K562 (cell line): ENCODE measurements around the gene PLXNB2. TPM values are rescaled to one million over a fixed set of nuclear protein-coding genes. Genes with fewer than 3 reads are reported as not detected.

Source experiments
- ATAC-seq: fragments of 200-7000 bp; cut with Tn5 transposase; 3 replicates; pipeline ENCODE4 v1.9.1; 2020; ENCODE audit warnings: moderate library complexity
- BruUV-seq: library from RNA; stranded (reverse); fragments of 400-500 nt; replicated peaks from 2 replicates; lab custom pipeline; 2021; lab: Mats Ljungman, UMichigan
- CTCF ChIA-PET: fragments of 300-600 bp; formaldehyde crosslinking; extraction: SDS; loops from one replicate; lab custom pipeline; 2021; ENCODE audit warnings: low intra/inter-chr PET ratio; lab: Yijun Ruan, JAX
- POLR2A ChIA-PET: fragments of 300-600, 350-650 bp; sonication (Branson Sonifier 250); formaldehyde crosslinking; extraction: SDS; loops from one replicate; lab custom pipeline; 2021; ENCODE audit warnings: antibody characterized with exemption, inconsistent platforms; lab: Yijun Ruan, JAX
- DNase-seq, 4 experiments: peaks; one replicate each; pipeline versions ENCODE4 v3.0.0 to v3.0.0-alpha.2; 2011 to 2018; ENCODE audit warnings: low spot score in 3 of 4, mixed read lengths in 3 of 4; ENCODE audit errors: extremely low read depth in 1 of 4
- FAIRE-seq: peaks from 2 replicates; lab custom pipeline; 2011; peaks lifted over from hg19 to GRCh38; lab: Jason Lieb, UNC
- H2AFZ ChIP-seq: 2 replicates; pipeline ENCODE4 v1.6.0; 2011; ENCODE audit warnings: low read depth, low read length, control low read depth, inconsistent platforms
- H3K27ac ChIP-seq: fragments of 200-600 bp; 3 replicates; pipeline ENCODE4 v1.8.0; 2011; ENCODE audit warnings: low read depth, mild to moderate bottlenecking, control low read depth, inconsistent platforms, low read length, moderate library complexity, mixed read lengths; ENCODE audit errors: extremely low read depth
- H3K27me3 ChIP-seq, 2 experiments: fragments of 300-600 bp in 1 of 2; 2 replicates in 1 of 2; 3 replicates in 1 of 2; pipeline versions ENCODE4 v1.6.0 to v1.8.0; 2011; ENCODE audit warnings: inconsistent platforms in 2 of 2, low read length in 2 of 2, mild to moderate bottlenecking in 1 of 2, mixed read lengths in 1 of 2, moderate library complexity in 1 of 2; ENCODE audit not compliant: control insufficient read depth in 2 of 2, insufficient read depth in 2 of 2
- H3K36me3 ChIP-seq: fragments of 300-600 bp; 3 replicates; pipeline ENCODE4 v1.8.0; 2011; ENCODE audit warnings: mild to moderate bottlenecking, low read length, inconsistent platforms; ENCODE audit not compliant: control insufficient read depth, insufficient read depth
- H3K4me1 ChIP-seq, 2 experiments: fragments of 200-600 bp in 1 of 2; replicated peaks in 1 of 2; 2 replicates in 1 of 2; 3 replicates in 1 of 2; pipeline versions ENCODE4 v1.5.1 to v1.8.0; 2011; ENCODE audit warnings: inconsistent platforms in 2 of 2, low read length in 2 of 2, mild to moderate bottlenecking in 1 of 2, mixed read lengths in 1 of 2, moderate library complexity in 1 of 2; ENCODE audit not compliant: control insufficient read depth in 2 of 2, insufficient read depth in 2 of 2
- H3K4me2 ChIP-seq: 2 replicates; pipeline ENCODE4 v1.6.1; 2011; ENCODE audit warnings: low read length, control low read depth, inconsistent platforms, mixed read lengths; ENCODE audit not compliant: insufficient read depth
- H3K4me3 ChIP-seq: fragments of 200-600 bp; sonication (generic), shearing (Covaris generic); 2 replicates; pipeline ENCODE4 v1.5.1; 2016; ENCODE audit warnings: control low read depth, inconsistent platforms
- H3K79me2 ChIP-seq: fragments of 200-600 bp; 3 replicates; pipeline ENCODE4 v1.8.0; 2011; ENCODE audit warnings: low read length, inconsistent platforms; ENCODE audit not compliant: control insufficient read depth, insufficient read depth
- H3K9ac ChIP-seq, 2 experiments: 2 replicates each; pipeline versions ENCODE4 v1.6.0 to v1.6.1; 2011; ENCODE audit warnings: low read depth in 2 of 2, low read length in 2 of 2, control low read depth in 1 of 2, inconsistent platforms in 1 of 2, mild to moderate bottlenecking in 1 of 2, mixed read lengths in 1 of 2; ENCODE audit not compliant: insufficient read depth in 1 of 2
- H3K9me1 ChIP-seq: one replicate; pipeline ENCODE4 v1.6.0; 2011; ENCODE audit warnings: inconsistent platforms, mild to moderate bottlenecking, low read length, moderate library complexity; ENCODE audit not compliant: control insufficient read depth, insufficient read depth
- H3K9me3 ChIP-seq: replicated peaks from 2 replicates; pipeline ENCODE4 v1.5.1; 2011; ENCODE audit warnings: low read depth, low read length, inconsistent platforms; ENCODE audit not compliant: control insufficient read depth, insufficient read depth
- H4K20me1 ChIP-seq: replicated peaks from 2 replicates; pipeline ENCODE4 v1.6.1; 2011; ENCODE audit warnings: low read length, inconsistent platforms, mixed read lengths; ENCODE audit not compliant: control insufficient read depth, insufficient read depth
- ATF1 ChIP-seq, 2 experiments: fragments of 450-650 bp in 1 of 2; IDR thresholded peaks; 2 replicates each; pipeline ENCODE4 v1.6.1; 2016; ENCODE audit warnings: missing compliant biosample characterization in 1 of 2, missing genetic modification characterization in 1 of 2
- CREBBP ChIP-seq: IDR thresholded peaks from one replicate; pipeline ENCODE4 v1.6.1; 2012; ENCODE audit warnings: low read depth, mild to moderate bottlenecking, control low read depth, inconsistent platforms, low read length
- EGR1 ChIP-seq: fragments of 450-650 bp; conservative IDR thresholded peaks from 2 replicates; pipeline ENCODE4 v1.6.1; 2017; ENCODE audit warnings: mild to moderate bottlenecking
- GATA2 ChIP-seq: sonication (generic); formaldehyde crosslinking; IDR thresholded peaks from 2 replicates; pipeline ENCODE4 v1.4.0; 2020; ENCODE audit warnings: mild to moderate bottlenecking, missing genetic modification reagents
- GATAD2A ChIP-seq: fragments of 450-650 bp; IDR thresholded peaks from 2 replicates; pipeline ENCODE4 v1.6.1; 2017
- HMG20A ChIP-seq: fragments of 450-650 bp; formaldehyde crosslinking; conservative IDR thresholded peaks from 2 replicates; pipeline ENCODE4 v1.4.0; 2020; ENCODE audit warnings: mild to moderate bottlenecking, mixed read lengths
- ILK ChIP-seq: fragments of 450-650 bp; IDR thresholded peaks from 2 replicates; pipeline ENCODE4 v1.6.1; 2016; ENCODE audit warnings: missing genetic modification characterization, low read depth, mild to moderate bottlenecking, missing compliant biosample characterization, moderate library complexity, borderline replicate concordance
- NBN ChIP-seq: fragments of 450-650 bp; IDR thresholded peaks from 2 replicates; pipeline ENCODE4 v1.6.1; 2016; ENCODE audit warnings: low read depth, mild to moderate bottlenecking
- NFIX ChIP-seq: fragments of 250-450 bp; sonication (Bioruptor Pico); IDR thresholded peaks from 2 replicates; pipeline ENCODE4 v1.4.0; 2020; ENCODE audit warnings: low read depth, mild to moderate bottlenecking, moderate library complexity
- NR2F6 ChIP-seq: fragments of 450-650 bp; formaldehyde crosslinking; IDR thresholded peaks from 2 replicates; pipeline ENCODE4 v1.4.0; 2020; ENCODE audit warnings: mild to moderate bottlenecking
- SUPT5H ChIP-seq: fragments of 450-650 bp; IDR thresholded peaks from 2 replicates; pipeline ENCODE4 v1.6.1; 2016
- TCF7L2 ChIP-seq: fragments of 150-350 bp; IDR thresholded peaks from 2 replicates; pipeline ENCODE4 v1.6.1; 2016; ENCODE audit warnings: low read depth, mild to moderate bottlenecking, low read length, moderate library complexity
- TCFL5 ChIP-seq: fragments of 250-450 bp; sonication (Bioruptor Pico); conservative IDR thresholded peaks from 2 replicates; pipeline ENCODE4 v1.6.1; 2021; ENCODE audit warnings: mild to moderate bottlenecking, moderate library complexity, matching md5 sums
- ZNF274 ChIP-seq: IDR thresholded peaks from 2 replicates; pipeline ENCODE4 v1.6.1; 2011; ENCODE audit warnings: low read depth, mild to moderate bottlenecking, low read length, moderate library complexity, borderline replicate concordance
- ZNF780A ChIP-seq: fragments of 250-450 bp; sonication (Bioruptor Pico); IDR thresholded peaks from 2 replicates; pipeline ENCODE4 v1.5.0; 2021; ENCODE audit warnings: mild to moderate bottlenecking
- WGBS: fragments of 100-300 bp; shearing (Covaris generic); methylation state at CpG from one replicate; pipeline ENCODE4 v1.1.6; 2016; ENCODE audit warnings: low coverage, mixed read lengths; ENCODE audit not compliant: insufficient coverage; ENCODE audit errors: missing lambda C conversion rate; 5-methylcytosine and 5-hydroxymethylcytosine counted together
- in situ Hi-C: fragments of 300-500 bp; cut with MboI; formaldehyde crosslinking; loops from 4 replicates; pipeline ENCODE4 v1.15.0; 2018; ENCODE audit warnings: inconsistent platforms, mixed read lengths
- intact Hi-C: fragments of 100-400 bp; cut with micrococcal nuclease; formaldehyde crosslinking; loops from 2 replicates; pipeline ENCODE4 v1.14.2; 2022
- polyA plus RNA-seq, 8 experiments: library from polyadenylated mRNA; depleted of rRNA in 4 of 8; stranded (reverse) in 5 of 8; unstranded in 3 of 8; fragments of >200 nt; fragmentation: Nextera tagmentation in 2 of 8; fragmentation: Illumina TruSeq in 1 of 8; extraction: Ambion mirVana in 2 of 8; extraction: Trizol in 1 of 8; gene quantifications; 2 replicates each; pipeline versions ENCODE4 v1.2.1 to v1.2.3, GENCODE V29; 2011 to 2014; ENCODE audit warnings: inconsistent platforms in 1 of 8, missing spikeins in 1 of 8
- total RNA-seq, 7 experiments: library from RNA; depleted of rRNA in 6 of 7; stranded (reverse); fragments of >200 nt in 6 of 7; fragmentation: Illumina TruSeq in 2 of 7; extraction: Trizol in 2 of 7; gene quantifications; 2 replicates each; pipeline versions ENCODE4 v1.2.1 to v1.2.3, GENCODE V29; 2011 to 2021; ENCODE audit warnings: low replicate concordance in 1 of 7
- TF ChIP-seq, protein P1 (sequence below): sonication (generic); formaldehyde crosslinking; IDR thresholded peaks from 2 replicates; pipeline ENCODE4 v1.5.0; 2020; ENCODE audit warnings: missing genetic modification reagents
- TF ChIP-seq, protein P2 (sequence below): sonication (generic); formaldehyde crosslinking; IDR thresholded peaks from 2 replicates; pipeline ENCODE4 v1.8.1; 2023; ENCODE audit warnings: mild to moderate bottlenecking, missing genetic modification reagents, moderate library complexity
- TF ChIP-seq, protein P3 (sequence below): sonication (generic); formaldehyde crosslinking; IDR thresholded peaks from 2 replicates; pipeline ENCODE4 v1.8.0; 2022; ENCODE audit warnings: missing genetic modification reagents, mild to moderate bottlenecking, moderate library complexity, borderline replicate concordance
- TF ChIP-seq, protein P4 (sequence below), 2 experiments: fragments of 450-650 bp in 1 of 2; sonication (generic) in 1 of 2; formaldehyde crosslinking; conservative IDR thresholded peaks; 2 replicates each; pipeline versions ENCODE4 v1.4.0 to v1.8.1; 2020 to 2022; ENCODE audit warnings: mild to moderate bottlenecking in 1 of 2, missing genetic modification reagents in 1 of 2

Gene PLXNB2
- total and polyA plus RNA-seq, 9 of the 15 experiments (the other 6 are each of a cell fraction or from before 2014, with no cell fraction given), result 0.15 to 45.1 (median 13.6) TPM

DNA sequence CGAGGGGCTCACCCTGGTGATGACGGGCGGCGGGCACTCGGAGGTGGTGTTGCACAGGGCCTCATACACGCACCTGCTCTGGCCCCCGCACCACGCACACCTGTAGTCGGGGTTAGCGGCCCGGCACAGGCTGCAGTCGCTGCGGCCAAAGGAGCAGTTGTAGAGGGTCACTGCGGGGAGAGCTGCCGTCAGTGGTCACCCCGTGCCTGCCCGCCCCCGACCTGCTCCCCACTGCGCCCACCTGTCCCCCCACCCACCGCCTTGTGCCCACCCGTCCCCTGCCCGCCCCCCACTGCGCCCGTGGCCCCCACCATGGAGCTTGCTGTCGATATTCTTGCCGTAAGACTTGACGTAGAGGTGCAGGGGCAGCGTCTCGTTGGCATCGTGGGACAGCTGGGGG, 23.6 kb downstream of the PLXNB2 start (continued):
- TF ChIP-seq, protein P1, sequence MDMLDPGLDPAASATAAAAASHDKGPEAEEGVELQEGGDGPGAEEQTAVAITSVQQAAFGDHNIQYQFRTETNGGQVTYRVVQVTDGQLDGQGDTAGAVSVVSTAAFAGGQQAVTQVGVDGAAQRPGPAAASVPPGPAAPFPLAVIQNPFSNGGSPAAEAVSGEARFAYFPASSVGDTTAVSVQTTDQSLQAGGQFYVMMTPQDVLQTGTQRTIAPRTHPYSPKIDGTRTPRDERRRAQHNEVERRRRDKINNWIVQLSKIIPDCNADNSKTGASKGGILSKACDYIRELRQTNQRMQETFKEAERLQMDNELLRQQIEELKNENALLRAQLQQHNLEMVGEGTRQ (CRISPR knock-in tag), result no peak
- no peak for TF ChIP-seq ZNF780A
- TF ChIP-seq GATA2 (CRISPR knock-in tag), result no peak
- TF ChIP-seq TCF7L2, result no peak
- no peak for TF ChIP-seq NR2F6
- TF ChIP-seq GATAD2A, result no peak

DNA sequence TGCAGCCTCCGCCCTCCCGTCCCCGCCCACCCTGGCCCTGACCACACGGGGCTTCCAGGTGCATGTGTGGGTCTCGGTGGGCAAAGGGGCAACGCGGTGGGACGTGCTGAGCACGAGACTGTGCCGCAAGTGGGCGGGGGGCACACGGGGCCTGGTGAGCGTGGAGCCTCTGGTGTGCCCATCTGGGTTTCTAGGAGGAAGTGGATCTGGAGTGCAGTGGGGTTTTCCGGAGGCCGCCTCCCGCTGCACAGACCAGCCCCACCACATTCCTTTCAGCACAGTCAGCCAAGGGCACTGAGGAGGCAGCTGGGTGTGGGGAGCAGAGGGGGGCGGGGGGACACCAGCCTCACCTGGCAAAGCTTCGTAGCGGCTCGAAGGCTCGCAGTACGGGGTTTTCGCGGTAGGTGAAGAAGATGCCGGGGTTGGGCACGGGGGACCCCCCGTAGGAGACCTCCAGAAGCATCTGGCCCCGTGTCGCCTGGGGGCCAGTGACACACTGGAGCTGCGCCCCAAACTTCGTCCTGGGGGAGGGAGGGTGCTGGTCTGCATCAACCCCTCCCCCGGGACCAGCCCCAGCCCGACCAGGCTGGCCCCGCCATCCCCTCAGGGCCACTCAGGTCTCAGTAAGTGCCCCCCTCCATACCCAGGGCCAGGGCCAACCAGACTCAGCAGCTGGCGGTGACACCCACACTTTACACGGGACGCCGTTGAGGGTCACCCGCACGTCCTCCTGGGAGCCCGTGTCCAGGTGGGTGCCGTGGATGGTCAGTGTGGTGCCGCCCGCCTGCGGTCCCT, 24.9 kb downstream of the PLXNB2 start:
- POLR2A ChIA-PET, result interaction anchor here (0.8 kb wide), 1 partner anchor 12 kb away, joined by 3 read pairs; no protein-coding TSS in a partner anchor
- H3K4me3 ChIP-seq, result no peak overlapping the region
- no peak for TF ChIP-seq NBN
- no peak for TF ChIP-seq EGR1
- no peak for TF ChIP-seq SUPT5H
- no peak for TF ChIP-seq ILK (tag)
- TF ChIP-seq, protein P2, sequence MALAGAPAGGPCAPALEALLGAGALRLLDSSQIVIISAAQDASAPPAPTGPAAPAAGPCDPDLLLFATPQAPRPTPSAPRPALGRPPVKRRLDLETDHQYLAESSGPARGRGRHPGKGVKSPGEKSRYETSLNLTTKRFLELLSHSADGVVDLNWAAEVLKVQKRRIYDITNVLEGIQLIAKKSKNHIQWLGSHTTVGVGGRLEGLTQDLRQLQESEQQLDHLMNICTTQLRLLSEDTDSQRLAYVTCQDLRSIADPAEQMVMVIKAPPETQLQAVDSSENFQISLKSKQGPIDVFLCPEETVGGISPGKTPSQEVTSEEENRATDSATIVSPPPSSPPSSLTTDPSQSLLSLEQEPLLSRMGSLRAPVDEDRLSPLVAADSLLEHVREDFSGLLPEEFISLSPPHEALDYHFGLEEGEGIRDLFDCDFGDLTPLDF (CRISPR knock-in tag), result no peak
- no peak for TF ChIP-seq ATF1 (CRISPR knock-in tag; IDR thresholded peaks at IDR 0.05)
- no peak for TF ChIP-seq ATF1 (tag; IDR thresholded peaks at IDR 0.05)
- TF ChIP-seq, protein P3, sequence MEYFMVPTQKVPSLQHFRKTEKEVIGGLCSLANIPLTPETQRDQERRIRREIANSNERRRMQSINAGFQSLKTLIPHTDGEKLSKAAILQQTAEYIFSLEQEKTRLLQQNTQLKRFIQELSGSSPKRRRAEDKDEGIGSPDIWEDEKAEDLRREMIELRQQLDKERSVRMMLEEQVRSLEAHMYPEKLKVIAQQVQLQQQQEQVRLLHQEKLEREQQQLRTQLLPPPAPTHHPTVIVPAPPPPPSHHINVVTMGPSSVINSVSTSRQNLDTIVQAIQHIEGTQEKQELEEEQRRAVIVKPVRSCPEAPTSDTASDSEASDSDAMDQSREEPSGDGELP (CRISPR knock-in tag), result no peak
- TF ChIP-seq, protein P4, sequence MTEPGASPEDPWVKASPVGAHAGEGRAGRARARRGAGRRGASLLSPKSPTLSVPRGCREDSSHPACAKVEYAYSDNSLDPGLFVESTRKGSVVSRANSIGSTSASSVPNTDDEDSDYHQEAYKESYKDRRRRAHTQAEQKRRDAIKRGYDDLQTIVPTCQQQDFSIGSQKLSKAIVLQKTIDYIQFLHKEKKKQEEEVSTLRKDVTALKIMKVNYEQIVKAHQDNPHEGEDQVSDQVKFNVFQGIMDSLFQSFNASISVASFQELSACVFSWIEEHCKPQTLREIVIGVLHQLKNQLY (CRISPR knock-in tag; conservative IDR thresholded peaks at IDR 0.05), result no peak
- TF ChIP-seq NFIX, result no peak
- TF ChIP-seq CREBBP, result no peak
- TF ChIP-seq ZNF274, result no peak
- no peak for TF ChIP-seq TCFL5
- no peak for TF ChIP-seq HMG20A (CRISPR knock-in tag)

More for the DNA sequence above, 24.9 kb downstream of the PLXNB2 start:
- Histone ChIP-seq H3K9ac (no peak overlapping the region), H3K36me3 (peaks cover 48% of the 10 kb centered on the region; the same call in 1 of the 3 replicates), H3K9me3 (no peaks in the 10 kb centered on the region), H3K4me2 (no peak overlapping the region), H3K9me1 (no peaks in the 10 kb centered on the region), H3K27ac (no peak overlapping the region), H3K27me3 (no peaks in the 10 kb centered on the region), H3K4me1 (peaks cover 0 to 24% of the 10 kb centered on the region in 2 experiments; a peak in 2 of 5 replicates), H4K20me1 (no peaks in the 10 kb centered on the region), H2AFZ (no peak overlapping the region), H3K79me2 (no peaks in the 10 kb centered on the region)
- in situ Hi-C loops, result no loop called here
- FAIRE-seq, result no peak
- intact Hi-C loops, result no loop called here
- no TSS peak for BruUV-seq
- CTCF ChIA-PET, result no interaction called here
- DNase-seq, result no peak
- 94% methylated on average over 12 of the region's 45 CpGs for WGBS
- no peak for ATAC-seq
